Activated CD8-positive, alpha-beta memory T cell treated with anti-CD3 and anti-CD28 coated beads, Interleukin-2, amount 50 U/mL, for 24 hours (primary cell): ENCODE results near the gene C17orf114.
"Not testable (repeated sequence)": the region's sequence is repeated elsewhere in the genome, so short reads cannot be mapped to it uniquely, and the experiment has no call there.

Experiments
- DNase-seq: peaks from one replicate; pipeline ENCODE4 v3.0.0-alpha.2; 2020; ENCODE audit errors: extremely low read depth

The C17orf114 gene

GRCh38 chr17:4802228-4802627, at the start of gene C17orf114:
Gene C17orf114, minus strand, starts transcription at chr17:4802328.
- DNase-seq: no peak

- no peak for DNase-seq
Observed at GRCh38 chr17:4851084-4851483, 49.0 kb upstream of the C17orf114 start.

- no peak for DNase-seq
Observed at GRCh38 chr17:4850246-4850645, 48.1 kb upstream of the C17orf114 start.

GRCh38 chr17:4849011-4849536, 46.9 kb upstream of the C17orf114 start:
- no peak for DNase-seq

- DNase-seq: no peak
Observed at GRCh38 chr17:4846635-4847390, 44.7 kb upstream of the C17orf114 start.

GRCh38 chr17:4845118-4845517, 43.0 kb upstream of the C17orf114 start:
- DNase-seq: no peak

GRCh38 chr17:4843321-4844000, 41.3 kb upstream of the C17orf114 start:
- no peak for DNase-seq

GRCh38 chr17:4842376-4842775, 40.2 kb upstream of the C17orf114 start:
- DNase-seq: no peak

- DNase-seq: no peak
Observed at GRCh38 chr17:4840893-4841242, 38.7 kb upstream of the C17orf114 start.

GRCh38 chr17:4839965-4840892, 38.1 kb upstream of the C17orf114 start:
- no peak for DNase-seq

GRCh38 chr17:4839221-4839620, 37.1 kb upstream of the C17orf114 start:
- no peak for DNase-seq

- no peak for DNase-seq
Observed at GRCh38 chr17:4838309-4838785, 36.2 kb upstream of the C17orf114 start.

- DNase-seq: no peak
Observed at GRCh38 chr17:4837471-4838308, 35.6 kb upstream of the C17orf114 start.

GRCh38 chr17:4836221-4836620, 34.1 kb upstream of the C17orf114 start:
- no peak for DNase-seq

- DNase-seq: no peak
Observed at GRCh38 chr17:4834681-4835020, 32.5 kb upstream of the C17orf114 start.

- no peak for DNase-seq
Observed at GRCh38 chr17:4833941-4834680, 32.0 kb upstream of the C17orf114 start.

GRCh38 chr17:4833178-4833940, 31.2 kb upstream of the C17orf114 start, which contains the start of gene MINK1:
Gene MINK1, plus strand, starts transcription at chr17:4833340. Its CDS starts 244 bp downstream, at chr17:4833584.
- peak; percentile 41 for DNase-seq

- DNase-seq: not testable (repeated sequence)
Observed at GRCh38 chr17:4832829-4833177, 30.7 kb upstream of the C17orf114 start.

- DNase-seq: no peak
Observed at GRCh38 chr17:4827399-4827798, 25.3 kb upstream of the C17orf114 start.
